ENCODE data around the gene MAP2K6. TPM values are rescaled to one million over a fixed set of nuclear protein-coding genes. Genes with fewer than 3 reads are reported as not detected.

The MAP2K6 gene
- total RNA-seq, 1 donor from 2014 or later, result 3.8 TPM

DNA sequence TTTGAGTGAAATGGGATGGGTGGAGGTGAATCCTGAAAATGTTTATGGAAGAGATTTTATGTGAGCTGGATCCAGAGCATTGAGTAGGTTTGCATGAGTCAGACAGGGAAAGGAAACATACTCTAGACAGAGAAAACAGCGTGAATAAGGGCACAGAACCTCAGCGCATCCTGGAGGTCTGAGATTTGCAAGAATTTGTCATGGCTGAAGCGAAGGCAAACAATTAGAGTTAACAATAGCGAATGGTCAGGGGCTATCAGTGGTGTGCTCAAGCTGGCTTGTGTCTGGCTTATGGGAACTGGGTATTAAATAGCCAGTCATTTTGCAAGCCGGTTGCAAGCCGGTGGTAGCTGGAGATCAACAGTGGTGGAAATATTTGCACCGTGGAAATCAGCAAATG is 36.4 kb downstream of the MAP2K6 start:
- no peak for DNase-seq (ENCODE audit: missing footprints)
- intact Hi-C loops (cut with DNase I), result no loop called here
- ATAC-seq, result no peak

DNA sequence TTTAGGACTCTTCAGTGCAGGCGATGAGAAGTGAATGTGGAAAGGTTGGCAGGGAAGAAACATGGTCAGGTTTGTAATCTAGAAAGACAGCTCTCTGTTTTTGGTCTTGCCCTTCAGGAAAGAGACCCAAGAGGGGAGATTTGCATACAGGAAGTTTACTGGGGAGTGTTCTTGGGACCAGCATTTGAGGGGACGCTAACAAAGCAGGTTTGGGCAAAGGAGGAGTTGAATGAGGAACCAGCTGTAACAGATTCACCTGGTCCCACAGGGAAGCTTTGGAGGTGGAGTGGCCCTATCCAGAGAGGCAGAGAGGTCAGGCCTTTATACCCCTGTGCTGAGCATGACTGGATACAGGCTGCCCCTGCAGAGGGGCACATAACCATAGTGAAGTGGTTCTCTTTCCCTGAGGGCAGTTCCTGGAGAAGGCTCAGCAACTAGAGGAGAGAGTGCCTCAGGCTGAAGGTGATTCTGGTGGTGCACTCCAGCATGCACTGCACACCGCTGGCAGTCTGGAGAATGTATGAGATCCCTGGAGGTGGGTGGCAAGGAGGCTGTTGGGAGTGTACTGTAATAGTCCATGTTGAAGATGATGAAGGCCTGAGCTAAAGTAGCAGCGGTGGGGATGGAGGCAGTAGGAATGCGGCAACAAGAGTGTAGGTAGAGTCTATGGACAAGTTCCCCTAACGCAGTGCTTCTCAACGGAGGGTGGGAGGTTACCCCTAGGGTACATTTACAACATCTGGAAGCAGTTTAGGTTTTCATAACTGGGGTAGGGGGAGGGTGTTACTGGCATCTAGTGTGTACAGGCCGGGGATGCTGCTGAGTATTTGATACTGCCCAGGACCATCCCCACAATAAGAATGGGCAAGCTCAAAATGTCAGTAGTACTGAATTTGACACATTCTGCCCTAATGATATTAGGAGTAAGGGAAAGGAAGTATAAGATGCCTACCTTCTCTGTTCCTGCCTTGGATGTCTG is 37.2 kb downstream of the MAP2K6 start:
- DNase-seq (ENCODE audit: missing footprints), result no peak
- intact Hi-C loops (cut with DNase I), result no loop called here
- no peak for ATAC-seq

- no peak for ATAC-seq
- intact Hi-C loops (cut with DNase I), result no loop called here
- DNase-seq (ENCODE audit: missing footprints), result no peak
These were observed 38.3 kb downstream of the MAP2K6 start for GRCh38 chr17:69452664-69453260.

DNA sequence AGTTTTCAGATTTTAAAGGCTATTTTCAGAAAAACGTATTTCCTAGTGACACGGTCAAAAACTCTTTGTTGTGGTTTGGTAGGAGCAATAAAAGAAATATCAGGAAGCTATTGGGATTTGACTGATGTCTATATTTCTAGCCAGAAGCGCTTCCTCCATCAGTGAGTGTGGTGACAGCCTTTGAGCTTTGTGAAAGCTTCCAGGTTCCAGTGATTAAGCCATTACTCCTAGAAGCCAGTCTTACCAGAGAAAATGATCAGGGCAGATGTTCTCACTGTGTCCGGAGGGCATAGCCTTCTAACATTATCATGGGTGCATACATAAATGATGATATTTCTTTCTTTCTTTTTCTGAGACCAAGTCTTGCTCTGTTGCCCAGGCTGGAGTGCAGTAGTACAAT is 39.6 kb downstream of the MAP2K6 start:
- ATAC-seq, result no peak
- no peak for DNase-seq (ENCODE audit: missing footprints)
- intact Hi-C loops (cut with DNase I), result no loop called here

GRCh38 chr17:69455040-69455439 is 40.5 kb downstream of the MAP2K6 start:
- no peak for ATAC-seq
- intact Hi-C loops (cut with DNase I), result no loop called here
- no peak for DNase-seq (ENCODE audit: missing footprints)

GRCh38 chr17:69457603-69458002 is 43.1 kb downstream of the MAP2K6 start:
- DNase-seq (ENCODE audit: missing footprints) (no peak), ATAC-seq (no peak)
- intact Hi-C loops (cut with DNase I), result no loop called here

DNA sequence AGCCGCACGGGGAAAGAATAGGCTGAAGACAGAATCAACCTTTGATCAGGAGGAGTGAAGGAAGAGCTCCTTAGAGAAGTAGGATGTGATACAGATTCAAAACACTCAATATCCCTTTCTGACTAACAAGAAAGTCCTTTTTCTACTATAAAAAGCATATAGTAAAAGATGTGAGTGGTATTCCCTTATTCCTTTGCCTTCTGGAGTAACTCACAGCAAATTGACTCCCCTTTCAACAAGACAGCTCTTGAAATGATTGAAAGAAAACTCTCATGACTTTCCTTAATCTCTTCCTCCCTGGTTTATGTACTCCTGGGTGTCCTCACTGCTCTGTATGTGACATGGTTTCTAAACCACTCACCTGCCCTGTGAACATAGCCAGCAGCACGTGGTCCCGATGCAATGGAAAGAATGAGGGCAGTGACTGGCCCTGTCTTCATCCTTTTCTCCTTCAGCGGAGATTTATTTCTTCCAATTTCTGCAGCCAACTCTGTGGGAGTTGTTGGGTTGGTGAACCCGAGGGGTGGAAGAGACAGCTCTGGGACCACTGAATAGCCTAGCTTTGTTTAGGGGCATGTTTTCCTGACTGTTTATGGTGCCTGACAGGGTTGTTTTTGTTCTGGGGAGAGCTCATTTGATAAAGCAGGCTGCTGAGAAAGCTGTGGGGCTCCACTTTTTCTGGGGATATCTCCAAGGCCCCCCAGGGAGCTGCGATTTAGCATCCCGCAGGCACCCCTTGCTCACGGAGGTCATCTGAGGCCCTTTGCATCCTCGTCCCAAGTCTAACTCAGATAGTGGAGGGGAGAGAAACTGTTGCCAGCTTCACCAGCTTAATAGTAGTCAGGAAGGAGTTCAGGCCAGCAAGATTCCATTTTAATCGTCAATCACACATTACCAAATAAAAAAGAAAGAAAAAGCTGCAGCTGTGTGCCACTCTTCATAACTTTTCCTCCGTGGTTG is 46.7 kb downstream of the MAP2K6 start:
- intact Hi-C loops (cut with DNase I), result no loop called here
- ATAC-seq, result peak; percentile 46

DNA sequence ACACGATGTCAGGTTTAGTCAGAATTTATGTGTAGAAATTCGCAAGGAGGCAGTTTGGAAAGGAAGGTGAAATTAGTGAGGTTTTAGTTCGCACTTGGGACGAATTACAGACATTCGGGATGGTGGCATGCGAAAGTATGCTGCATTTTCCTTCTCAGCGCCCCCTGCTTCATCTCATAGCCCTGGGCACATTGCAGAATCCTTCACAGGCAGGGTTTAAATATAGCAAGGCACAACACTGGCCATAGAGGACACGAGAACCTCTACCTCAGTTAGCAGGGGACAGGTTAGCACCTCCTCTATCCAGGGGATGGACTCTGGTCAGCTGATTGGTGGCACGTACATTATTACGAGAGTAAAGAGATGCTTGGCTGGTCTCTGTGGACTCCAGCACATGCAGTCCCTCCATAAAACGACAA is 47.5 kb downstream of the MAP2K6 start:
- DNase-seq (ENCODE audit: missing footprints) (no peak), ATAC-seq (peak; percentile 68)
- intact Hi-C loops (cut with DNase I), result no loop called here

More for the DNA sequence above, 46.7 kb downstream of the MAP2K6 start:
- no peak for DNase-seq (ENCODE audit: missing footprints)

- no peak for ATAC-seq
- no peak for DNase-seq (ENCODE audit: missing footprints)
- intact Hi-C loops (cut with DNase I), result no loop called here
These were observed 48.4 kb downstream of the MAP2K6 start for GRCh38 chr17:69462882-69463281.

- intact Hi-C loops (cut with DNase I), result no loop called here
- ATAC-seq, result no peak
- DNase-seq (ENCODE audit: missing footprints), result no peak
These were observed 52.0 kb downstream of the MAP2K6 start for GRCh38 chr17:69466451-69466850.

DNA sequence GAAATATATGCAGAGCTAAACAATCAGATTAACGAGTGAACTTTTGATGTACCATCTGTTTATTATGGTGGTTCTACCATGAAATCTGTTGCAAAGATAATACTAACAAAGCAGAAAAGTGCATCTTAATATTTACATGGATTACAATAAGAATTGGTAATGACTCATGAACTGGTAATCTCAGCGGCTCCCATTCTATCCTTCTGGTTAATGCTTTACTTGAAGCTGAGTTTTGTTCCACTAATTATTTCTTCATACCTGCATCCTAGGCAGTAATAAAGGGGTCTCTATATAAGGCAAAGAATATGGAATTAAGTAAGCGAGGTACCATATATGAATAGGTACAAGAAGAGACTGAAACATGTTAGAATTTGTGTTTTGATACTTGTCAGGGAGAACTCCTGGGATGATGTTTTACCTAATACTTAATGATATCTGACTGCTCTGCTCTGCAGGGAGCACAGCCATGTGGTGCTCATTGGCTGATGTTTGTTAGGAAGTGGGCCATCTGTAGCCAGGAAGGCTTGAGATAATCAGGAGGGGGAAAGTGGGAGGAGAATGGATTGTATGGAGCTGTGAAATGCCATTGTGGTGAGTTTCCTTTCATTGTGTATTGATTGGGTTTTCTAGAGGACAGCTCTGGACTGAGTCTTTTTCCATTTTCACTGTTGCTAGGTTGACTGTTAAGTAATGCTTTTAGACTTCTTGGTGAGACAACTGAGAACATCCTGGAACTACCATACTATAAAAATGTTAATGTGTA is 52.6 kb downstream of the MAP2K6 start:
- no peak for DNase-seq (ENCODE audit: missing footprints)
- intact Hi-C loops (cut with DNase I), result no loop called here
- peak; percentile 26 for ATAC-seq

DNA sequence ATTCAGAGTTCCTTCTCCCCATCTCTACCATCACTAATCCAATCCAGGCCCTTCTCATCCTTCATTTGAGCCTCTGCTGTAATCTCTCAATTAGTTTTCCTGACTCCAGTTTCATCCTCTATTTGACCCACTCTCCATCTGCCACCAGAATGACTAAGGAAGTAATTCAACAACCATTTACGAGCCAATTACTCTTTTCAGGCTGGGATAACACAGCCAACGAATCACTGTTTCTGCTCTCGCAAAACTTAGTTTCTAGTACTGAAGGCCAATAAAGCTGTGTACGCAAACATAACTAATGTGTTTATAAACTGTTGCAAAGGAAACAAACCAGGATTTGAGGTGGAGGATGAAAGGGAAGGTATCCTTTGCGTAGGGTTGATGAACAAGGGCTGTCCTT is 53.7 kb downstream of the MAP2K6 start:
- DNase-seq (ENCODE audit: missing footprints) (no peak), ATAC-seq (no peak)
- intact Hi-C loops (cut with DNase I), result no loop called here

- no peak for ATAC-seq
- intact Hi-C loops (cut with DNase I), result no loop called here
These were observed 56.2 kb downstream of the MAP2K6 start for GRCh38 chr17:69470702-69471101.

DNA sequence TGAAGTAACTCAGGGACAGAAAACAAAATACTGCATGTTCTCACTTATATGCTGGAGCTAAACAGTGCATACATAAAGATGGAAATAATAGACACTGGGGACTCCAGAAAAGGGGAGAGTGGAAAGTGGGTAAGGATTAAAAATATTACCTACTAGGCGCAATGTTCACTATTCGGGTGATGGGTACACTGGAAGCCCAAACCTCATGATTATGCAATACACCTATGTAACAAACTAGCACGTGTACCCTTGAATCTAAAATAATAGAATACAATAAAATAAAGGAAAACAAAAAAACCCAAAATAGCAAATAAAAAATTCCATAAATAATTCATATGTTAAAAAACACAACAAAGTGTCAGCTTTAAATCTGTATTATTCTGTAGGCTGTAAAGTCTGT is 56.9 kb downstream of the MAP2K6 start:
- no peak for ATAC-seq

More at GRCh38 chr17:69470702-69471101, 56.2 kb downstream of the MAP2K6 start:
- no peak for DNase-seq (ENCODE audit: missing footprints)

DNA sequence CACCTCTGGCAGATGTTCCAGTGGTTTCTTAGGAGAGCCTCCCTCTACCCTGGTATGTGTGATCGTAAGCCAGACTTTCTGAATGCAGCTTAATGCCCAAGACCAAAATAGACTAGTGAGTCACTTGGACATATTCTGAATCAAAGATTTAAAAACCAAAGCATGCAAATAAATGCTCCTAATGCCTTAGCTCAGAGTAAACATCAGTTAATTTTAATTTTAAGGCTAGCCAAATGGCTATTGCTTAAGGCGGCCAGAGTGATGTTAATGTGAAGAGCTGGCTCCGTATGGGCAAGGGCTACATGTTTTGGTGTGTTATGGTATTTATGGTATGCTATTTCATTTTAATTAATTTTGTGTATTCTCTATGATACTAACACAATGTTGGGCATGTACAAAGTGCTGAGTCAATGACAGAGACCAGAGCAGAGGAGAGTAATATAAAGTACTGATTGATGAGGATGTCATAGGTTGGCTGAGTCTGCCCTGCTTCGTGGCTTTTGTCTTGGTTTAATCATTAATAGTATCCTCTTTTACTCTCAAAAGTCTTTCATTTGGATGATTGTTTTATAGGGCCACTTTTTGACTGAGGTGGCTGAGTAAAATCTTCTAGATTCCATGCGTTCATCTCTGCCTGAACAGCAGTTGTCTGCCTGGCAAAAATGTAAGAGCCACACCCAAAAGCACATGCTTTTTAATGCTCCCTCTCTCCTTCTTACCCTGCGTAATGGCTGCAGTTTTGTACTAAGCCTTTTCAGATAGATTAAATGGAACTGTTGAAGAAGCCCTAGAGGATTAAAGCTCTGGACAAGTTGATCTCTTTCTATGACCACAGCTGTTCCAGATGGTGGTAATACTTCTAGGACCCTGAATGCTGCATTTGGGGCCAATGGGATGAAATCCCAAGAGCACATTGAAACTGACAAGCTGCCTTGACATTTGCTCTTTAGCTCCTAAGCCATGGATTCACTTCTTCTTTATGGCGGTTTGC is 59.6 kb downstream of the MAP2K6 start:
- DNase-seq (ENCODE audit: missing footprints), result no peak
- intact Hi-C loops (cut with DNase I), result no loop called here
- ATAC-seq, result peak; percentile 80

More for the DNA sequence above, 56.9 kb downstream of the MAP2K6 start:
- no peak for DNase-seq (ENCODE audit: missing footprints)
- intact Hi-C loops (cut with DNase I), result no loop called here

DNA sequence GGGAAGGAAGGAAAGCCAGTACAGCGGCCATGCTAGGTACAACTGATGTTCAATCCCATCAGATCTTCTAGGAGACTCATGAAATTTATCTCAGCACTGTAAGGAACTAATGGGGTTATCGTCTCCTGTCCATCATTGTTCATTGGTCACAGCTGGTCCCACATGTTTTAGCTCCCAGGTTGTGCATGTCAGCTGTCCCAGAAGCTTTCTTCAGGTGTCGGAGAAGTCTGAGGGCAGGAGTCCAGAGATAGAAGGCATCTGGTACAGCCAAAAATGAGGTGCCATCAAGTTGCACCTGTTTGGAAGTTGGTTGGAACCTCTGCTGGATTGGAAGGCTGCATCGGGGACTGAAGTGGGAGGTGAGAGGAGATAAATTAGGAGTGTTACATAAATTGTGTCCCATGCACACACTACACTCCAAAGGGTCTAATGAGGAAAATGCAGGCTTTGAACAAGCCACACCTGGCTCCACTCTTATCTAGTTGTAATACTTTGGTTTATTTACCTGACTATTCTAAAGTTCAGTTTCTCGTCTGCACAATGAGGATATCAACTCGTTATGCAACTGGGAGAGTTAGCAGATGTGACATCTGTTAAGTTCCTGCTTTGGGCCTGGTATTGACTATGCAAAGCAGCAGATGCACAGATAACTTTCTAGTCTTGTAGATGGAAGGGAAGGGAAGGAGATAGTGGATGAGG is 62.9 kb downstream of the MAP2K6 start:
- ATAC-seq (no peak), DNase-seq (ENCODE audit: missing footprints) (no peak)
- intact Hi-C loops (cut with DNase I), result no loop called here

DNA sequence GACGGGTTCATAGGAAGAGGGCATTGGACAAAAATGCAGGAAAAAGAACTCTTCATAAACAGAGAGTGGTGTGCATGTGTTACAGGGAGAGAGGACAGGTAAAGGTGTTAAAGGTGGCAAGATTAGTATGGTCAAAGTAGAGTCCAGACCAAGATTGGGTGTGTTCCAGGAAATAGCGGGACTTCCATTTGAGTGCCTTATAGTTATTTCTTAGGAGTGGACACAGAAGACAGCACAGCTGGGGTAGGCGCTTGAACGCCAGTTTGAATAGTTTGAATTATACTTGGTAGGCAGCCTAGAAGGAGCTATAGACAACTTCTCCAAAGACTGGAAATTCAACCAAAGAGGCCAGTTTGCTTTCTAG is 63.4 kb downstream of the MAP2K6 start:
- ATAC-seq (no peak), DNase-seq (ENCODE audit: missing footprints) (no peak)
- intact Hi-C loops (cut with DNase I), result no loop called here
